ENCODE data around the gene FGF8.

Gene FGF8

GRCh38 chr10:101781984-101782810 lies 6.3 kb upstream of the FGF8 start:
- H3K27ac ChIP-seq = peak overlapping the region; percentile 70
- TF ChIP-seq ZFX (IDR thresholded peaks at IDR 0.05; ENCODE audit: borderline replicate concordance) (no peak), CTCF (IDR thresholded peaks at IDR 0.05) (no peak)

- TF ChIP-seq CTCF (IDR thresholded peaks at IDR 0.05) = no peak
- no peak for TF ChIP-seq ZFX (IDR thresholded peaks at IDR 0.05; ENCODE audit: borderline replicate concordance)
- H3K27ac ChIP-seq = peak overlapping the region; percentile 70
These were observed 5.7 kb upstream of the FGF8 start for GRCh38 chr10:101781655-101781983.

GRCh38 chr10:101780818-101781654 lies 5.1 kb upstream of the FGF8 start:
- H3K27ac ChIP-seq = peak overlapping the region; percentile 70
- TF ChIP-seq CTCF (IDR thresholded peaks at IDR 0.05) (peak; percentile 97), ZFX (IDR thresholded peaks at IDR 0.05; ENCODE audit: borderline replicate concordance) (no peak)

GRCh38 chr10:101780187-101780817 lies 4.4 kb upstream of the FGF8 start:
- H3K27ac ChIP-seq = peak overlapping the region; percentile 70
- TF ChIP-seq CTCF (IDR thresholded peaks at IDR 0.05) (peak; percentile 3), ZFX (IDR thresholded peaks at IDR 0.05; ENCODE audit: borderline replicate concordance) (no peak)

GRCh38 chr10:101779544-101780186 lies 3.8 kb upstream of the FGF8 start:
- TF ChIP-seq ZFX (IDR thresholded peaks at IDR 0.05; ENCODE audit: borderline replicate concordance) (no peak), CTCF (IDR thresholded peaks at IDR 0.05) (peak; percentile 94)
- no peak overlapping the region for H3K27ac ChIP-seq

DNA sequence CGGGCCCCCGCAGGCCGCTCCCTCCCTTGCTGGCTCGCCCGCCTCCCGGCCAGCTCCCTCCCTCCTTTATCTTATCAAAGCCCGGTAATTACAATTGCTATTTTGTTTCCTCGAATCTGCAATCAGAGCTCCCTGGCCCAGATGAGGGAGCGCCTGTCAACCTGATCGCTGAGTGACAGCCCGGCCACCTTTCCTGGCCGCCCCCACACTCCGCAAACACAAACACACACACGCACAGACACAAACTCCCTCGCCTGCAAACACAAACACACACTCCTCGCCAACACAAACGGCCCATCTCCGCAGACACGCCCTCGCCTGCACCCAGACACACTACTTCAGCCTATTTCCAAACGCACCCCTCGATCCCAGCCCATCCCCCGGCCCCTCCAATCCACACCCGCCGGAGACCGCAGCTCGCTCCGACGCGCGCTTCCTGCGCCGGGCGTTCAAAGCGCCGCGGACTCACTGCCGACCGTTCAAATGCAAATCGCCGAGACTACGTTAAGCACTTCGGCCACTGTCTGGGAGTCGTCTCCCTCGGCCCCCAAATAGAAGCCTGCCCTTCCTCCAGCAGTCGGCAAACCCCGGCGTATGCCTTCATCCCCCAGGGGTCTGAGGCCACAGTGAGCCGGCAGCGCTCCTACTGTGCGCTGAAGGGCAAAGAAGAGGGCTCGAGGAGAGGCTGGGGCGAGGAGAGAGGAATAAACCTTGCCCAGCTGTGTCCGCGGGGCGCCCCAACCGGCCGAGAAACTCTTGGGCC lies 3.0 kb upstream of the FGF8 start:
- H3K27ac ChIP-seq = no peak overlapping the region
- TF ChIP-seq ZFX (IDR thresholded peaks at IDR 0.05; ENCODE audit: borderline replicate concordance) (no peak), CTCF (IDR thresholded peaks at IDR 0.05) (no peak)
